Keratinocyte (primary cell): ENCODE data around the gene ZNF749.
"Not testable (repeated sequence)": the region's sequence is repeated elsewhere in the genome, so short reads cannot be mapped to it uniquely, and the experiment has no call there.

Experiments
- EZH2 ChIP-seq: IDR thresholded peaks from one replicate; pipeline ENCODE4 v1.6.1; 2012; ENCODE audit warnings: inconsistent platforms, mild to moderate bottlenecking, low read length, moderate library complexity
- TF ChIP-seq, protein P1 (sequence below), 3 experiments: IDR thresholded peaks in 1 of 3; conservative IDR thresholded peaks in 1 of 3; optimal IDR thresholded peaks in 1 of 3; 2 replicates in 2 of 3; 3 replicates in 1 of 3; pipeline versions ENCODE3 to v1.5.1; 2011; ENCODE audit warnings: low read length in 3 of 3, mild to moderate bottlenecking in 3 of 3, moderate library complexity in 2 of 3, control low read depth in 1 of 3, inconsistent platforms in 1 of 3; ENCODE audit not compliant: insufficient read depth in 2 of 3; ENCODE audit errors: extremely low read depth in 1 of 3

GRCh38 chr19:57488299-57488644 is 53.1 kb downstream of the ZNF749 start:
- TF ChIP-seq, protein P1, sequence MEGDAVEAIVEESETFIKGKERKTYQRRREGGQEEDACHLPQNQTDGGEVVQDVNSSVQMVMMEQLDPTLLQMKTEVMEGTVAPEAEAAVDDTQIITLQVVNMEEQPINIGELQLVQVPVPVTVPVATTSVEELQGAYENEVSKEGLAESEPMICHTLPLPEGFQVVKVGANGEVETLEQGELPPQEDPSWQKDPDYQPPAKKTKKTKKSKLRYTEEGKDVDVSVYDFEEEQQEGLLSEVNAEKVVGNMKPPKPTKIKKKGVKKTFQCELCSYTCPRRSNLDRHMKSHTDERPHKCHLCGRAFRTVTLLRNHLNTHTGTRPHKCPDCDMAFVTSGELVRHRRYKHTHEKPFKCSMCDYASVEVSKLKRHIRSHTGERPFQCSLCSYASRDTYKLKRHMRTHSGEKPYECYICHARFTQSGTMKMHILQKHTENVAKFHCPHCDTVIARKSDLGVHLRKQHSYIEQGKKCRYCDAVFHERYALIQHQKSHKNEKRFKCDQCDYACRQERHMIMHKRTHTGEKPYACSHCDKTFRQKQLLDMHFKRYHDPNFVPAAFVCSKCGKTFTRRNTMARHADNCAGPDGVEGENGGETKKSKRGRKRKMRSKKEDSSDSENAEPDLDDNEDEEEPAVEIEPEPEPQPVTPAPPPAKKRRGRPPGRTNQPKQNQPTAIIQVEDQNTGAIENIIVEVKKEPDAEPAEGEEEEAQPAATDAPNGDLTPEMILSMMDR (optimal IDR thresholded peaks at IDR 0.05 in 1 of 3, IDR thresholded peaks at IDR 0.05 in 1 of 3, conservative IDR thresholded peaks at IDR 0.05 in 1 of 3; ENCODE audit: extremely low read depth in 1 of 3, insufficient read depth in 2 of 3, low read length in 3 of 3) = not testable (repeated sequence)
- TF ChIP-seq EZH2 = not testable (repeated sequence)
